ENCODE measurements around the gene DUS1L. TPM values are rescaled to one million over a fixed set of nuclear protein-coding genes. Genes with fewer than 3 reads are reported as not detected.

DUS1L gene
- total RNA-seq, 1 donor, result 56.1 TPM

- H3K4me3 ChIP-seq (ENCODE audit: low read depth, low read length), result no peak overlapping the region
- no peak for DNase-seq (ENCODE audit: low read depth)
- TF ChIP-seq CTCF (IDR thresholded peaks at IDR 0.05; ENCODE audit: insufficient read depth, low read depth, low read length), result no peak
Observed at GRCh38 chr17:82018989-82019689, 46.5 kb downstream of the DUS1L start.

GRCh38 chr17:82018152-82018988 is 47.2 kb downstream of the DUS1L start:
- H3K4me3 ChIP-seq (ENCODE audit: low read depth, low read length), result no peak overlapping the region
- no peak for DNase-seq (ENCODE audit: low read depth)
- no peak for TF ChIP-seq CTCF (IDR thresholded peaks at IDR 0.05; ENCODE audit: insufficient read depth, low read depth, low read length)

GRCh38 chr17:82017612-82018151 is 47.9 kb downstream of the DUS1L start:
- TF ChIP-seq CTCF (IDR thresholded peaks at IDR 0.05; ENCODE audit: insufficient read depth, low read depth, low read length), result no peak
- H3K4me3 ChIP-seq (ENCODE audit: low read depth, low read length), result no peak overlapping the region
- DNase-seq (ENCODE audit: low read depth), result no peak

GRCh38 chr17:82016875-82017459 is 48.6 kb downstream of the DUS1L start:
- no peak for DNase-seq (ENCODE audit: low read depth)
- no peak overlapping the region for H3K4me3 ChIP-seq (ENCODE audit: low read depth, low read length)
- no peak for TF ChIP-seq CTCF (IDR thresholded peaks at IDR 0.05; ENCODE audit: insufficient read depth, low read depth, low read length)

GRCh38 chr17:82016061-82016874 is 49.3 kb downstream of the DUS1L start:
- TF ChIP-seq CTCF (IDR thresholded peaks at IDR 0.05; ENCODE audit: insufficient read depth, low read depth, low read length), result no peak
- no peak for DNase-seq (ENCODE audit: low read depth)
- H3K4me3 ChIP-seq (ENCODE audit: low read depth, low read length), result no peak overlapping the region

- no peak overlapping the region for H3K4me3 ChIP-seq (ENCODE audit: low read depth, low read length)
- no peak for TF ChIP-seq CTCF (IDR thresholded peaks at IDR 0.05; ENCODE audit: insufficient read depth, low read depth, low read length)
- DNase-seq (ENCODE audit: low read depth), result no peak
Observed at GRCh38 chr17:82015311-82015971, 50.2 kb downstream of the DUS1L start.
